ENCODE measurements around the gene NRXN3. TPM values are rescaled to one million over a fixed set of nuclear protein-coding genes. Genes with fewer than 3 reads are reported as not detected.

NRXN3 gene
- total and polyA plus RNA-seq, 2 of the 4 experiments (the other 2 are of a cell fraction), result 4.8 to 25.1 TPM

DNA sequence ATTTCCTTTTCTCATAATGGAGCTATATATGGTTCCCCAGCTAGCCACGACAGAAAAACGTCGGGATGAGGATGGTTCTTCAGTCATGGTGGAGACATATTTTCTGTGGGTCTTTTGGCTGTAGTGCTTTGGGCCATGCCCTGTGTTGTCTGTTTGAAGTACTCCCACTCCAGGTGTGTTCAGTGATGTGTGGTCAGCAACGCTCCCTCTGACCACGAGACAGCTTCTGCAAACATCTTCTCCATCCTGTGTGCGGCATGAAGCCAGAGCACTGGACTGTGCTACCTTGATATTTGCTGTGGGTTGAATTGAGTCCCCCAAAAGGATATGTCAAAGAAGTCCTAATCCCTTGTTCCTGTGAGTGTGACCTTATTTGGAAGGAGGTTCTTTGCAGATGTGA lies 931.2 kb downstream of the NRXN3 start:
- Histone ChIP-seq H3K14ac (replicated peaks; ENCODE audit: low read depth, low read length) (no peak overlapping the region), H3K18ac (ENCODE audit: low read depth, low read length) (no peak overlapping the region), H3K23ac (ENCODE audit: low read depth, low read length) (no peak overlapping the region), H4K91ac (ENCODE audit: insufficient read depth, low read depth, low read length) (no peak overlapping the region), H3K27me3 (ENCODE audit: control insufficient read depth, insufficient read depth, low read length) (peaks cover 1% of the 10 kb centered on the region; the same call in 1 of the 2 replicates), H3K4ac (ENCODE audit: low read depth, low read length) (no peak overlapping the region), H2BK15ac (ENCODE audit: low read depth, low read length) (no peak overlapping the region), H3K36me3 (ENCODE audit: control insufficient read depth, insufficient read depth, low read length) (no peaks in the 10 kb centered on the region), H3K56ac (ENCODE audit: extremely low read depth, insufficient read depth, low read length) (no peak overlapping the region), H3K9me1 (ENCODE audit: insufficient read depth, low read length) (no peaks in the 10 kb centered on the region), H3K9me3 (ENCODE audit: control insufficient read depth, insufficient read depth, low read length) (no peaks in the 10 kb centered on the region), H4K8ac (ENCODE audit: low read depth in 2 of 2, low read length in 2 of 2) (no peak overlapping the region), H2BK120ac (ENCODE audit: low read depth, low read length) (no peak overlapping the region), H3K4me3 (ENCODE audit: insufficient read depth, low read depth, low read length) (no peak overlapping the region), H3K27ac (ENCODE audit: insufficient read depth, low read length) (no peak overlapping the region), H3K79me1 (ENCODE audit: low read depth in 1 of 2, low read length in 2 of 2) (no peaks in the 10 kb centered on the region), H3K4me2 (ENCODE audit: low read depth, low read length) (no peak overlapping the region), H2BK5ac (ENCODE audit: low read depth, low read length, poor library complexity, severe bottlenecking) (no peak overlapping the region), H2AFZ (replicated peaks; ENCODE audit: low read length, poor library complexity) (no peak overlapping the region), H3K9ac (ENCODE audit: low read depth, low read length) (no peak overlapping the region), H2AK9ac (replicated peaks; ENCODE audit: low read depth, low read length, poor library complexity) (no peak overlapping the region), H4K5ac (ENCODE audit: low read depth, low read length) (no peak overlapping the region), H2BK20ac (ENCODE audit: low read depth, low read length) (no peak overlapping the region), H2AK5ac (ENCODE audit: low read depth, low read length) (no peak overlapping the region), H3K4me1 (ENCODE audit: control insufficient read depth, insufficient read depth, low read length) (no peaks in the 10 kb centered on the region; the same call in 1 of the 2 replicates), H4K20me1 (ENCODE audit: insufficient read depth, low read length) (no peaks in the 10 kb centered on the region)
- 100% methylated on average over 3 of the region's 6 CpGs; no CpG with 5 or more reads in 1 of the 2 experiments for whole genome bisulfite sequencing, 2 experiments (ENCODE audit: extremely low coverage in 2 of 2, insufficient read length in 1 of 2)
- intact Hi-C loops (cut with micrococcal nuclease) (no loop called here), in situ Hi-C loops (cut with MboI; ENCODE audit: low sequenced_read_pairs) (no loop called here), dilution Hi-C loops (cut with HindIII; ENCODE audit: low sequenced_read_pairs, unreplicated experiment) (no loop called here)
- ChIA-PET CTCF (interaction anchor here (0.5 to 0.7 kb wide), 2 partner anchors 13 to 36 kb away, joined by 3 read pairs; no protein-coding TSS in a partner anchor), POLR2A (ENCODE audit: unreplicated experiment) (no interaction called here)
- TF ChIP-seq RAD21 (IDR thresholded peaks at IDR 0.05; ENCODE audit: low read length), result no peak
- no peak for TF ChIP-seq SMC3 (IDR thresholded peaks at IDR 0.05; ENCODE audit: low read depth, low read length)
- no peak for TF ChIP-seq BHLHE40 (IDR thresholded peaks at IDR 0.05; ENCODE audit: low read depth, low read length)
- TF ChIP-seq MXI1 (IDR thresholded peaks at IDR 0.05; ENCODE audit: borderline replicate concordance, low read depth, low read length), result no peak
- TF ChIP-seq POLR2A (IDR thresholded peaks at IDR 0.05; ENCODE audit: low read depth, low read length), result no peak
- no peak for TF ChIP-seq CEBPB (IDR thresholded peaks at IDR 0.05; ENCODE audit: low read depth, low read length)
- no peak for TF ChIP-seq MAFK (IDR thresholded peaks at IDR 0.05; ENCODE audit: low read depth, low read length)
- TF ChIP-seq, protein P1, sequence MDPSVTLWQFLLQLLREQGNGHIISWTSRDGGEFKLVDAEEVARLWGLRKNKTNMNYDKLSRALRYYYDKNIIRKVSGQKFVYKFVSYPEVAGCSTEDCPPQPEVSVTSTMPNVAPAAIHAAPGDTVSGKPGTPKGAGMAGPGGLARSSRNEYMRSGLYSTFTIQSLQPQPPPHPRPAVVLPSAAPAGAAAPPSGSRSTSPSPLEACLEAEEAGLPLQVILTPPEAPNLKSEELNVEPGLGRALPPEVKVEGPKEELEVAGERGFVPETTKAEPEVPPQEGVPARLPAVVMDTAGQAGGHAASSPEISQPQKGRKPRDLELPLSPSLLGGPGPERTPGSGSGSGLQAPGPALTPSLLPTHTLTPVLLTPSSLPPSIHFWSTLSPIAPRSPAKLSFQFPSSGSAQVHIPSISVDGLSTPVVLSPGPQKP (IDR thresholded peaks at IDR 0.05; ENCODE audit: borderline replicate concordance, low read depth, low read length), result no peak
- TF ChIP-seq, protein P2, sequence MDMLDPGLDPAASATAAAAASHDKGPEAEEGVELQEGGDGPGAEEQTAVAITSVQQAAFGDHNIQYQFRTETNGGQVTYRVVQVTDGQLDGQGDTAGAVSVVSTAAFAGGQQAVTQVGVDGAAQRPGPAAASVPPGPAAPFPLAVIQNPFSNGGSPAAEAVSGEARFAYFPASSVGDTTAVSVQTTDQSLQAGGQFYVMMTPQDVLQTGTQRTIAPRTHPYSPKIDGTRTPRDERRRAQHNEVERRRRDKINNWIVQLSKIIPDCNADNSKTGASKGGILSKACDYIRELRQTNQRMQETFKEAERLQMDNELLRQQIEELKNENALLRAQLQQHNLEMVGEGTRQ (IDR thresholded peaks at IDR 0.05; ENCODE audit: low read depth, low read length), result no peak
- TF ChIP-seq RCOR1 (IDR thresholded peaks at IDR 0.05; ENCODE audit: insufficient replicate concordance, low read length), result no peak
- no peak for TF ChIP-seq RFX5 (IDR thresholded peaks at IDR 0.05; ENCODE audit: low read depth, low read length)
- TF ChIP-seq FOS (IDR thresholded peaks at IDR 0.05; ENCODE audit: low read depth, low read length), result no peak
- no peak for TF ChIP-seq CHD1 (IDR thresholded peaks at IDR 0.05; ENCODE audit: low read depth, low read length)
- no TSS peak for BruUV-seq (replicated peaks)
- DNase-seq (no peak), ATAC-seq (ENCODE audit: low read depth) (no peak)

Measured in IMR-90 (cell line).